DMS153 treated with DMSO at 0.1 percent for 48 hours (cell line): ENCODE measurements around the gene SHH.

Source experiments
- DNase-seq: peaks from one replicate; lab custom pipeline; 2025; ENCODE audit not compliant: unreplicated experiment; lab: John Stamatoyannopoulos, UW

Gene SHH

GRCh38 chr7:155807789-155808548 lies 4.3 kb downstream of the SHH start:
- DNase-seq = no peak

GRCh38 chr7:155807065-155807671 lies 5.1 kb downstream of the SHH start:
- DNase-seq = no peak

GRCh38 chr7:155806096-155806871 lies 6.0 kb downstream of the SHH start:
- no peak for DNase-seq

GRCh38 chr7:155805826-155806095 lies 6.5 kb downstream of the SHH start:
- DNase-seq = no peak

- peak; percentile 38 for DNase-seq
Observed at GRCh38 chr7:155804897-155805825, 7.1 kb downstream of the SHH start.

- DNase-seq = no peak
Observed at GRCh38 chr7:155804431-155804831, 7.8 kb downstream of the SHH start.

GRCh38 chr7:155803418-155804376 lies 8.6 kb downstream of the SHH start:
- no peak for DNase-seq

GRCh38 chr7:155802906-155803417 lies 9.3 kb downstream of the SHH start:
- no peak for DNase-seq

GRCh38 chr7:155802291-155802690 lies 10.0 kb downstream of the SHH start:
- no peak for DNase-seq

GRCh38 chr7:155800741-155801267 lies 11.5 kb downstream of the SHH start:
- no peak for DNase-seq

GRCh38 chr7:155800301-155800700 lies 12.0 kb downstream of the SHH start:
- DNase-seq = no peak

- no peak for DNase-seq
Observed at GRCh38 chr7:155799514-155799913, 12.7 kb downstream of the SHH start.

- peak; percentile 20 for DNase-seq
Observed at GRCh38 chr7:155798673-155799439, 13.4 kb downstream of the SHH start.

GRCh38 chr7:155797262-155798250 lies 14.7 kb downstream of the SHH start:
- no peak for DNase-seq

- peak; percentile 31 for DNase-seq
Observed at GRCh38 chr7:155796381-155797261, 15.6 kb downstream of the SHH start.

- DNase-seq = no peak
Observed at GRCh38 chr7:155795951-155796350, 16.3 kb downstream of the SHH start.

GRCh38 chr7:155795401-155795800 lies 16.9 kb downstream of the SHH start:
- no peak for DNase-seq
